Smooth muscle cell (in vitro differentiated cells): ENCODE results near the gene SETD5. TPM values are rescaled to one million over a fixed set of nuclear protein-coding genes. Genes with fewer than 3 reads are reported as not detected.

ENCODE experiments used
- DNase-seq: peaks from one replicate; lab custom pipeline; 2025; ENCODE audit not compliant: unreplicated experiment; lab: John Stamatoyannopoulos, UW
- H2AFZ ChIP-seq: fragments of 200-600 bp; sonication (generic); 2 replicates; pipeline ENCODE4 v1.6.0; 2016; ENCODE audit warnings: antibody characterized with exemption, low read depth, mild to moderate bottlenecking
- H3F3A ChIP-seq: fragments of 200-600 bp; sonication (generic); 2 replicates; pipeline ENCODE4 v1.6.0; 2017; ENCODE audit warnings: antibody characterized with exemption, low read depth
- H3K27ac ChIP-seq: fragments of 200-600 bp; sonication (generic); 2 replicates; pipeline ENCODE4 v1.5.1; 2016; ENCODE audit warnings: low read depth, mild to moderate bottlenecking
- H3K27me3 ChIP-seq: fragments of 200-600 bp; sonication (generic); 2 replicates; pipeline ENCODE4 v1.6.1; 2016; ENCODE audit warnings: low read depth, mild to moderate bottlenecking
- H3K36me3 ChIP-seq: fragments of 200-600 bp; sonication (generic); 2 replicates; pipeline ENCODE4 v1.5.1; 2016; ENCODE audit warnings: low read depth
- H3K4me1 ChIP-seq: fragments of 200-600 bp; sonication (generic); 2 replicates; pipeline ENCODE4 v1.5.1; 2016; ENCODE audit warnings: low read depth
- H3K4me2 ChIP-seq: fragments of 200-600 bp; sonication (generic); 2 replicates; pipeline ENCODE4 v1.6.0; 2016; ENCODE audit warnings: mild to moderate bottlenecking
- H3K4me3 ChIP-seq: fragments of 200-600 bp; sonication (generic); 2 replicates; pipeline ENCODE4 v1.5.1; 2016; ENCODE audit warnings: mild to moderate bottlenecking
- H3K79me2 ChIP-seq: fragments of 200-600 bp; sonication (generic); 2 replicates; pipeline ENCODE4 v1.6.0; 2016; ENCODE audit warnings: low read depth, mild to moderate bottlenecking
- H3K9ac ChIP-seq: fragments of 200-600 bp; sonication (generic); 2 replicates; pipeline ENCODE4 v1.6.0; 2016; ENCODE audit warnings: low read depth
- H3K9me3 ChIP-seq: fragments of 200-600 bp; sonication (generic); replicated peaks from 2 replicates; pipeline ENCODE4 v1.5.1; 2016; ENCODE audit warnings: low read depth
- H4K20me1 ChIP-seq: fragments of 200-600 bp; sonication (generic); 2 replicates; pipeline ENCODE4 v1.6.0; 2016; ENCODE audit warnings: low read depth
- CTCF ChIP-seq: fragments of 200-600 bp; sonication (generic); IDR thresholded peaks from 2 replicates; pipeline ENCODE4 v1.5.1; 2017; ENCODE audit warnings: borderline replicate concordance, mild to moderate bottlenecking, antibody characterized with exemption; ENCODE audit not compliant: insufficient read depth, poor library complexity, severe bottlenecking
- WGBS: methylation state at CpG from one replicate; pipeline ENCODE4 v1.1.7; 2016; ENCODE audit warnings: low lambda C conversion rate; 5-methylcytosine and 5-hydroxymethylcytosine counted together
- polyA plus RNA-seq: library from polyadenylated mRNA; unstranded; fragments of >200 nt; fragmentation: Nextera tagmentation; extraction: Ambion mirVana; gene quantifications from 2 replicates; pipeline ENCODE4 v1.2.1, GENCODE V29; 2016
- total RNA-seq: library from RNA; depleted of rRNA; stranded (reverse); fragments of >200 nt; gene quantifications from 2 replicates; pipeline ENCODE4 v1.2.3, GENCODE V29; 2014

Gene SETD5
- total and polyA plus RNA-seq, 2 experiments from 2014 or later, result 122 to 134 TPM

DNA sequence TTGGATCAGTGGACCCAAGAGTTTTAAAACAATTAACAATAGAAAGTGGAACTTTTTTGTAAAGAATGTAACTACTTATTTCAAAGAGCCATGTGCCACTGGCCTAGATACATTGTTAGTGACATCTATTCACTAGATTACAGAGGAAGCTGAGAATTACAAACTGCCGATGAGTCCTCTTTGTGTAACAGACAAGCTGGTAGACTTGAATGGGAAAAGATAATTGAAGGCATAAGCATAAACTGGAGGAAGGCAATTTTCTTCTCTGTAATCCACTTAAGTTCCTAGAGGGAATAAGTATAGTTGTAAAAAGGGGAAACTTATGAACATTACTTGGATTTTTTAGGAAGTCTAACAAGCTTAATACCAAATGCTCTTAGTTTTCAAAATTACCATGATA is 19.4 kb upstream of the SETD5 start:
- 93% methylated on average over 1 of the region's 1 CpG for WGBS
- no peak overlapping the region for H2AFZ ChIP-seq
- no peak overlapping the region for H3K27ac ChIP-seq
- no peaks in the 10 kb centered on the region for H3F3A ChIP-seq
- H4K20me1 ChIP-seq, result peaks cover 9% of the 10 kb centered on the region
- H3K79me2 ChIP-seq, result no peaks in the 10 kb centered on the region
- TF ChIP-seq CTCF, result no peak
- H3K27me3 ChIP-seq, result no peaks in the 10 kb centered on the region
- no peak overlapping the region for H3K4me3 ChIP-seq
- no peak overlapping the region for H3K9ac ChIP-seq
- no peaks in the 10 kb centered on the region for H3K36me3 ChIP-seq
- H3K9me3 ChIP-seq, result no peaks in the 10 kb centered on the region
- no peak for DNase-seq
- H3K4me1 ChIP-seq, result no peaks in the 10 kb centered on the region
- no peak overlapping the region for H3K4me2 ChIP-seq

DNA sequence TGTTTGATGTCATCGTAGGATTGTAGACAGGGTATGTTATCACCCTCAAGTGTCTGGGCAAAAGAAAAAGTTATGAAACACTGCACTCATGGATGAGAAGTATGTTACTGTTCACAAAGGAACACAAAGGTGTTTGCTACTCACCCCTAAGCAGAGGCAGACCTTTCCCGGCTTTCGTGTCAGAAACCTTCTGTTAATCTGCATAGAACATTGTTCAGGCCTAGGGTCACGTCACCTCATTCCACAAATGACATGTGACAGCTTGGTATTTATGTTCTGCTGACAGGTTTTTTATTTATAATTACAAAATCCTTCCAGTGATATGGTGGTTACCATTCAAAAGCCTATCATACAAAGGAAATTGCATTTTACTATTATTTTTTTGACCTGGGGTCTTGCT is 18.1 kb upstream of the SETD5 start:
- H3K4me3 ChIP-seq, result no peak overlapping the region
- peaks cover 5% of the 10 kb centered on the region for H4K20me1 ChIP-seq
- H3F3A ChIP-seq, result peaks cover 8% of the 10 kb centered on the region
- H3K4me2 ChIP-seq, result no peak overlapping the region
- no peak for TF ChIP-seq CTCF
- 82% methylated on average over 4 of the region's 4 CpGs for WGBS
- H2AFZ ChIP-seq, result no peak overlapping the region
- no peaks in the 10 kb centered on the region for H3K9me3 ChIP-seq
- no peak overlapping the region for H3K9ac ChIP-seq
- no peaks in the 10 kb centered on the region for H3K36me3 ChIP-seq
- H3K4me1 ChIP-seq, result no peaks in the 10 kb centered on the region
- DNase-seq, result no peak
- H3K27ac ChIP-seq, result no peak overlapping the region
- H3K27me3 ChIP-seq, result no peaks in the 10 kb centered on the region
- H3K79me2 ChIP-seq, result no peaks in the 10 kb centered on the region

- Histone ChIP-seq H3K9me3 (no peaks in the 10 kb centered on the region), H3K4me1 (no peaks in the 10 kb centered on the region), H3K27me3 (no peaks in the 10 kb centered on the region), H3K4me3 (no peak overlapping the region), H3K4me2 (no peak overlapping the region), H3K36me3 (no peaks in the 10 kb centered on the region), H2AFZ (no peak overlapping the region), H4K20me1 (peaks cover 8% of the 10 kb centered on the region), H3F3A (peaks cover 13% of the 10 kb centered on the region), H3K79me2 (no peaks in the 10 kb centered on the region), H3K9ac (no peak overlapping the region), H3K27ac (no peak overlapping the region)
- no peak for TF ChIP-seq CTCF
- DNase-seq, result no peak
- 100% methylated on average over 3 of the region's 3 CpGs for WGBS
Observed at GRCh38 chr3:9380014-9380413, 17.4 kb upstream of the SETD5 start.

GRCh38 chr3:9384141-9384828 is 13.1 kb upstream of the SETD5 start:
- Histone ChIP-seq H3K36me3 (peaks cover 12% of the 10 kb centered on the region), H4K20me1 (peaks cover 41% of the 10 kb centered on the region), H2AFZ (no peak overlapping the region), H3F3A (peaks cover 44% of the 10 kb centered on the region), H3K27ac (peak overlapping the region; percentile 89), H3K9ac (peak overlapping the region; percentile 19), H3K79me2 (peaks cover 12% of the 10 kb centered on the region), H3K9me3 (no peaks in the 10 kb centered on the region), H3K27me3 (no peaks in the 10 kb centered on the region), H3K4me2 (peak overlapping the region; percentile 16), H3K4me1 (no peaks in the 10 kb centered on the region), H3K4me3 (no peak overlapping the region)
- no peak for TF ChIP-seq CTCF
- DNase-seq, result no peak
- WGBS, result 69% methylated on average over 13 of the region's 13 CpGs
